ENCODE results near the gene LENEP.

DNA sequence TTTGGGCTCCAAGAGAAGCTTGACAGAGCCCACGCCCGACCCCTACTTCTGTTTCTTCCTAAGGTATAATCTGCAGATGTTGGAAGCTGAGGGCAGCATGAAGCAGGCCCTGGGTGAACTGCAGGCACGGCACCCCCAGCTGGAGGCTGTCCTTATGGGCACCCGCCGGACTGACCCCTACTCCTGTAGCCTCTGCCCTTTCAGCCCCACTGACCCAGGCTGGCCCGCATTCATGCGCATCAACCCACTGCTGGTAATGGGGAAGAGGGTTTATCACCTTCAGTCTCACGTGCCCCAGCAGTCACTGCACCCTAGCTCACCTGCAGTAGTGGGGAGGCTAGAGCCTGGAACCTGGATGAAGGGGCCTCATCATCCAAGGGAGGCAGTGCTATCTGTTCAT is 3.1 kb upstream of the LENEP start:
- TF ChIP-seq, protein P1, sequence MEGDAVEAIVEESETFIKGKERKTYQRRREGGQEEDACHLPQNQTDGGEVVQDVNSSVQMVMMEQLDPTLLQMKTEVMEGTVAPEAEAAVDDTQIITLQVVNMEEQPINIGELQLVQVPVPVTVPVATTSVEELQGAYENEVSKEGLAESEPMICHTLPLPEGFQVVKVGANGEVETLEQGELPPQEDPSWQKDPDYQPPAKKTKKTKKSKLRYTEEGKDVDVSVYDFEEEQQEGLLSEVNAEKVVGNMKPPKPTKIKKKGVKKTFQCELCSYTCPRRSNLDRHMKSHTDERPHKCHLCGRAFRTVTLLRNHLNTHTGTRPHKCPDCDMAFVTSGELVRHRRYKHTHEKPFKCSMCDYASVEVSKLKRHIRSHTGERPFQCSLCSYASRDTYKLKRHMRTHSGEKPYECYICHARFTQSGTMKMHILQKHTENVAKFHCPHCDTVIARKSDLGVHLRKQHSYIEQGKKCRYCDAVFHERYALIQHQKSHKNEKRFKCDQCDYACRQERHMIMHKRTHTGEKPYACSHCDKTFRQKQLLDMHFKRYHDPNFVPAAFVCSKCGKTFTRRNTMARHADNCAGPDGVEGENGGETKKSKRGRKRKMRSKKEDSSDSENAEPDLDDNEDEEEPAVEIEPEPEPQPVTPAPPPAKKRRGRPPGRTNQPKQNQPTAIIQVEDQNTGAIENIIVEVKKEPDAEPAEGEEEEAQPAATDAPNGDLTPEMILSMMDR (conservative IDR thresholded peaks at IDR 0.05 in 1 of 2, IDR thresholded peaks at IDR 0.05 in 1 of 2; ENCODE audit: low read depth in 1 of 2, low read length in 2 of 2) = no peak
- TF ChIP-seq EZH2 (IDR thresholded peaks at IDR 0.05; ENCODE audit: low read length, missing control alignments) = no peak
